ENCODE data around the gene SLC7A11.

DNA sequence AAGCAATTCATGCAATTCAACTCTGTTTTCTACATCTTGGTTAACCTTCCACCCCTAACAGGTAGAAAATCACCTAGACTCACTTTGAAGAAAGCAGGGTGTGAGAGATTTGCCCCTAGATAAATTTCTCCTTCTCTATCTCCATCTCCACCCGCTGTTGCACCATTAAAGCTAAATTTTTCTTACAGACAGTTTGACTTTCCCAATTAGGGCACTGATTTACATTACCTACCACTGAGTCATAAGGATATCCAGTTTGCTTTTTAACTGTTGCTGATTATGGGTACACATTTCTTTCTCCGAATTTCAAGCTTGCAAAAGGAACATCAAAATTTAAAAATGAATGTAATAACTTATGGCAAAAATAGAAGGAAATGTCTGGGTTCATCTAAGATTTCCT lies 13.0 kb downstream of the SLC7A11 start:
- TF ChIP-seq CTCF (IDR thresholded peaks at IDR 0.05; ENCODE audit: poor library complexity) (no peak), EZH2phosphoT487 (IDR thresholded peaks at IDR 0.05; ENCODE audit: low read depth, severe bottlenecking, unreplicated experiment) (no peak), EZH2 (IDR thresholded peaks at IDR 0.05; ENCODE audit: borderline replicate concordance) (no peak)
